ENCODE measurements around the gene ETV6. TPM values are rescaled to one million over a fixed set of nuclear protein-coding genes. Genes with fewer than 3 reads are reported as not detected.

Gene ETV6
- total RNA-seq, 1 donor from 2014 or later, result 3.0 TPM

GRCh38 chr12:11832093-11832492 lies 182.6 kb downstream of the ETV6 start:
- no peak for DNase-seq

- DNase-seq, result no peak
These were observed 183.9 kb downstream of the ETV6 start for GRCh38 chr12:11833174-11833895.

DNA sequence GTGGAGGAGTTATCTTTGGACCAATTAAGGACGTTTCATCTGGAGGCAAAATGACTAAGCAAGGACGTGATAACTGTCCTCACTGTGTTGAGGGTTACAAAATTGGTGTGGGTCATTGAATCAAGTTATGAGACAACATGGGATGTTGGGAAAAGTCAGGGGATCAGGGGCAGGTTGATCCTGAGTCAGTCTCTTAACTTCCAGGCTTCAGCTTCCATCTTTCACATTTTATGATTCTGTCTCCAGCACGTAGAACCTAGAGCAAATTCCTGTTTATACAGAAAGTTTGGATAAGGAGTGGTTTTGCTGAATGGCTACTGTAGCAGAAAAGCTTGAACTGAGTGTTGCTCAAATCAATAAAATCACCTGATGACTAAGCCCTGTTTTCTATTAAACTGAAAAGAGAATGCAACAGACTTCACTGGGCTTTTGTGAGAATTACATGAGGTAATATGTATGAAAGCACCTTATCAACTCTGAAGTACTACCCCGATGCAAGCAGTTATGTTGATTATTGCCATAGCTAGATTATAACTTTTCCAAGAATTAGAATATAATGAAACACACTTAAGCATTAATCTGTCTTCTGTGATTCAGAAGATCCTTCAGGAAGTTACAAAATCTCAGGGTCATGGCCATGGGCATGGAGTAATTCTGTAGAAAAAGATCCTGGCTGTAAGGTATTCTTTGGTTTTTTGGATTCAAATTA lies 184.8 kb downstream of the ETV6 start:
- DNase-seq, result no peak

DNA sequence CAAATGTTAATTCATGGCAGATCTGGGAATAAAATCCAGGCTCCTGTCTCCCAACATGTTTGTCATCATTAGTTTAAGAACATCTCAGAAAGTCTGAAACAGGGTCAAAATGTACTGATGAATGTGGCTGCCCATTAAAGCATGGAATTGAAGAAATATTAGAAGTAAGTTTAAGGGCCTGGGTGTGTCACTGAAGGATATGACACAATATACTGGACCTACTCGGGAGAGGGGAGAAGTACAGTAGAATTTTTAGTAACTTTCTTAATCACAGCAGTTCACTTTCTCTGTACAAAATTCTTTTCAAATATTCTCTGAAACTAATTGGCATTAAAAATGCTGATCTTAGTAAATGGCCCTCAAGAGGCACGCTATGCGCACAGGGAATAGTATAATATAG lies 185.5 kb downstream of the ETV6 start:
- DNase-seq, result no peak

DNA sequence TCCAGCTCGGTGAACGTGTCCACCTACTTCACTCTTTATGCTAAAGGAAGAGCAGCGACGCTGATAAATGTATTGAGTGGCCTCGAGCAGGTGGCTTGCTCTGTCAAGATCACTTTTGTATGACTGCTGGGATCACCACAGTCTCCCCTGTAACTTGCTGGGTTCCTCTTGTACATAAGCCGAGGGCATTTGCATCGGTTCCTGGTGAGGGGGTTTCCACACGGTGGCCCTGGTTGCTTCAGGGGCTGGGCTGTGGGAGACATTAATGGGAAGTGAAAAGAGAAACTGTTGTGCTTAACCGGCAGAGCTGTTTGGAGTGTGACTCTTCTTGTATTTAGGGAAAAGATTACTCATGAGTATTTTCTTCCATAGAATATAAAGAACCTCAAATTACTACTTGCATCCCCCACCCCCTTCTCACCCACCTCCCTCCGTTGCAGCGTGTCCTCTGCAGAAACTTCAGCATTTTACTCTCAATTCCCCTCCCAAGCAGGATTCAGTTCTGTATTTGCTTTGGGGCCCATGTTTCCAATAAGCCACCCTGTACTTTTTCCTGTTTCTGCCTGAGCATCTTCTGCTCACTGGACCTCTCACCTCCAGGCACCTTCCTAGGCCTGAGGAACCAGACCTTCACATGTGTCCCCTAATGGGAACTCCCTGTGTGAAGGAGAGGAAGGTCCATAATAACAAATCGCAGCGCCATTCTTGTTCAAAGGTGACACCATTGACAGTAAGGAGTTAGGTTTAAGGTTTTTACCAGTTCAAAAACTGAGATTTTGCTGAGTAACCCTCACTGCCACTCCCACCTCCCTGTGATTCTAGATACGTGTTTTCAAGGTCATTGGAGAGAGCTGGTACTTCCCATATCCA lies 187.0 kb downstream of the ETV6 start:
- DNase-seq, result no peak

GRCh38 chr12:11837216-11837934 lies 187.9 kb downstream of the ETV6 start:
- no peak for DNase-seq

GRCh38 chr12:11838403-11838802 lies 188.9 kb downstream of the ETV6 start:
- no peak for DNase-seq

DNA sequence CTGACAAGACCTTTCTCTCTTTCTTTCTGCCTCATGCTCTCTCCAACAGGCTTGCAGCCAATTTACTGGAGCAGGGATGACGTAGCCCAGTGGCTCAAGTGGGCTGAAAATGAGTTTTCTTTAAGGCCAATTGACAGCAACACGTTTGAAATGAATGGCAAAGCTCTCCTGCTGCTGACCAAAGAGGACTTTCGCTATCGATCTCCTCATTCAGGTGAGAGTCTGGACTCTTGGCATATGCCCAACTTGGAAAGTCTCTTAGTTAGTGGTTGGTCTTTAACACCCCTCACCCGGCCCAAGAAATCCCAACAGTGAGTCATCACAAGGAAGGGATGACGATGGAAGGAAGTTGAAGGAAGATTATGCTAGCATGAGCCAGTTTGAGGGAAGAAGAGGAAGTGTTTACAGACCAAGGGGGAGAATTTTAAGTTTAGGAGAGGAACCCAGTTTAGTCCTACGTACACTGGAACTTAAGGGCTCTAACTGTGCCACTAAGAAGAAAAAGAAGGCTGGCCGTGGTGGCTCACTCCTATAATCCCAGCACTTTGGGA lies 189.7 kb downstream of the ETV6 start:
- no peak for DNase-seq

GRCh38 chr12:11840366-11840765 lies 190.9 kb downstream of the ETV6 start:
- no peak for DNase-seq

GRCh38 chr12:11846488-11846887 lies 197.0 kb downstream of the ETV6 start:
- DNase-seq, result no peak

- no peak for DNase-seq
These were observed 198.1 kb downstream of the ETV6 start for GRCh38 chr12:11847539-11847938.

DNA sequence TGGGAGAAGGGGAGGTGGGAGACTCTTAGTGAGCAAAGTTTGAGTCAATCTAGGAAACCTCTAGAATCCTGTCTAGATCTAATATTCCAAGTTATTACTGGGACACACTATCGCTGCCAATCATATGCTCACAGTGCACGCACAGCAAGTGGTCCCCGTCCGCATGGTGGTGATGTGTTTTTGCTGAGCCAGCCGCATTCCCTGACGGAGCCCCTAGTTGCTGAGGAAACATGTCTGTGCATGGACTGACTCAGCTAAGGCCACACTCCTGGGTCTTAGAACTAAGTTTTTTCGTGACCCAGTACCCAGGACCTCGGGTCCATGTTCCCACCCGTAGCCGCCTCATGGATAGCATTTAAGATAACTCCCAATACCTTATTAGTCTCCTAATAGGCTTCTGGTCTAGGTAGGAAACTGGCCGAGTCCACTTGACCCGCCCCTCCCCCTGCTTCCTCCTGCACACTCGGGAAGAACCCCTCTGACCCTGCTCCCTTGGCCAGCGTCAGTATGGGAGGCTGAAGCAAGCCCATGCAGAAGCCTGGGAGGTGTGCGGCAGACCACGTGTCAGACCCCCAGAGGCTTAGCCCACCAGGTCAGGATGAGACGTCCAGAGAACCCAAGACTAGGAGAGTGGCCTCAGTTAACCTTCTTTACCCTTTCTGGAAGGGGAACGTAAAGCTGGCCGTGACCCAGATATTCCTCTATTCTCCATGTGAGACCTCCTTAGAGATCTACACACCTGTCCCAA lies 200.5 kb downstream of the ETV6 start:
- no peak for DNase-seq

GRCh38 chr12:11853126-11853525 lies 203.7 kb downstream of the ETV6 start:
- DNase-seq, result no peak

DNA sequence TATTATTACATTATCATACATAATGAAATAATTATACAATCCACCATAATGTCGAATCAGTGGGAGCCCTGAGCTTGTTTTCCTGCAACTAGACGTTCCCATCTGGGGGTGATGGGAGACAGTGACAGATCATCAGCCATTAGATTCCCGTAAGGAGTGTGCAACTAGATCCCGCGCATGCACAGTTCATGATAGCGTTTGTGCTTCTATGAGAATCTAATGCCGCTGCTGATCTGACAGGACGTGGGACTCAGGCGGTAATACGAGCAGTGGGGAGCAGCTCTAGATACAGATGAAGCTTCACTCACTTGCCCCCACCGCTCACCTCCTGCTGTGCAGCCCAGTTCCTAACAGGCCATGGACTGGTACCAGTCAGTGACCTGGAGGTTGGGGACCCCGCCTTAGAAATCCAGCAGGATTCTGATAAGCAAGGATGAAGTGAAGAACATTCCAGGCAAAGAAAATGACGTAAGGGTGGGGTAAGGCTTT lies 204.6 kb downstream of the ETV6 start:
- DNase-seq, result no peak

GRCh38 chr12:11855983-11856374 lies 206.5 kb downstream of the ETV6 start:
- no peak for DNase-seq

DNA sequence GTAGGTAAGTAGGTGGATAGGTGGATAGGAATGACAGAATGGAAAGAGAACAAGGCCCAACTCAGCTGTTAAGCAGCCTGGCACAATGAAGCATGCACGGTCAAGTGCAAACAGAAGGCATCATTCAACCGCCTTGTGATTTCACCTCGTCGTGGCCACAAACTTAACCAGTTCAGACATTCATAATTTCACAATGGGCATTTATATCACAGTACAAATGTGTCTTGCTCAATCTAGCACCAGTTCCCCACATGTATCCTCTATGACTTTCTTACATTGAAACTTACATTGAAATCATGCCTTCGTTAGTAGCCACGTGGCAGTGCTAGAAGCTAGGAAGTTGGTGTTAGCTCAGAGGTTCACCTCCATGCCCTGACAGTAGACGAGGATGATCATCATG lies 207.5 kb downstream of the ETV6 start:
- no peak for DNase-seq

DNA sequence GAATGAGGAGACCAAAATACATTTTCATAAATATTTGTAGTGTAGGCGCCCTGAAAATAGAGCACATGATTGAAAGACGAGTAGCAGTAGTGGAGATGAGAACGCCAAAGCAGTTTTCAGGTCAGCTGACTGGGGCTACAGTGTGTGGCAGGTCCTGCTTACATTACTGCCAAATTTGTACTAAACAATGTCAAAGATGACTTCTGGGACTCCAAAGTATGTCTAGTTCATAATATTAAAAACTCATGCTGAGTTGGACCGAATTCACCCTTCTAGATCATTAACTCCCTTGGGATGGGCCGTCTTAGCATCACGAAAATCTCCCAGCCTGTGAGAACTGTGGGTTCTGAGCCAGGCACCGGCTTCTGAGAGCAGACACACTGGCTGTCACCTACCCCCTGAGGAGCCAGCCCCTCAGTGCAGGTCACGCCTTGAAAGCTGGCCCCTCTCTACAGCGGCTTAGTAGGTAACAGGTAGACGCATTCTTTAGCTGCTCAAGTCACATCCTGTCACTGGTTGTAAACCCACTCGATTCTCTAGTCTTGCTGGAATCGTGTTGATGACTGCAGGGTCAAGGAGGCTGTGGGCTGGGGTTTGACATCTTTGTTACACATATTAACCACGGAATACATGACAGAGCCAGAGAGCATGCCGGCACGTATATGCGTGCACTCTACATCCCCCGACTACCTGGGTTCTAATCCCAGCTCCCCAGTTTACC lies 210.4 kb downstream of the ETV6 start:
- DNase-seq, result no peak

- no peak for DNase-seq
These were observed 211.8 kb downstream of the ETV6 start for GRCh38 chr12:11861155-11861863.

DNA sequence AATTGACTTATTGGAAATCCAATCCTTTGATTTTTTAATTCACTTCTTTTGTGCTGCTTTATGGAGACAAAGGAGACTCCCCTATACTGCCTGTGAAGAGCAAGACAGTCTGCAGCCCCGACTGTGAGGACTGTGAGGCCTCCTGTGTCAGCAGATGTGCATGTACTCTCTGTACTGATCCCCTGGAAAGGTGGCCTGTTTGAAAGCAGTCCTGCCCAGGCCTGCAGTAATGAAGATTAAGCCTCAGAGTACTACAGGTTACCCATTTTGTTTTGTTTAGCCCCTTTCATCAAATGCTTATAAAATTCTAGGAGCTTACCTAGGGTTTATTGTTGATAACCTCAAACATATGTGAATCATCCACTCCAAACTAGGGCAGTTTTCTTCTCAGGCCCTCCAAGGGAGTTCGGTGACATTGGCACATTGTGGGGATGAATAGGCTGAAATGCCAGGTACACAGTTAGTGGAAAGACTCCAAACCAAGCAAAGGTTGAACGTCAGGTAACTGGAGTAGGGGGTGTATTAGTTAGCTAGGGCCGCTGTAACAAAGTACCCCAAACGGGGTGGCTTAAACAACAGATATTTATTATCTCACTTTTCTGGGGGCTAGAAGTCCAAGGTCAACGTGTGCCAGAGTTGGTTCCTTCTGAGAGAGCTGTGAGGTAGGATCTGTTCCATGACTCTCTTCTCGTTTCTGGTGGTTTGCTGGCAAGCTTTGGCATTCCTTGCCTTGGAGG lies 212.6 kb downstream of the ETV6 start:
- no peak for DNase-seq
